NCI-H2196 (cell line): ENCODE results near the gene SORCS1.

Experiments
- DNase-seq: peaks from one replicate; lab custom pipeline; 2025; ENCODE audit not compliant: unreplicated experiment; lab: John Stamatoyannopoulos, UW

SORCS1 gene

DNA sequence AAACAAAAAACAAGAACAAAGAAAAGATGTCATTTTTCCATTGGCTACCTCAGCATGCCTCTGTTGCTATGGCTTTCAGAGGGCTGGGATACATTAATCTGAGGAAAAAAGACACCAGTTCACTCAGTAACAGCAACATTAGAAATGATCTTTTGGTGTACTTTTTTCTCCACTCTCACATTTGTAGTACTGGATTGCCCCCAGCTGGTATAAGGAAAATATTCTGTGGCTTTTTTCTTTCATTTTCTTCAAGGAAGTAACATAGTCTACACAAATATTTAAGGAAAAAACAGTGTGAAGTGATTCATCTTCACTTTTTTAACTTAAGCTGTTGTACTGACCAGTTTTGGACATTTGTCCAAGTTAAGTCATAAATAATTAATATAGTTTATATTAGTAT, 482.3 kb downstream of the SORCS1 start:
- no peak for DNase-seq

DNA sequence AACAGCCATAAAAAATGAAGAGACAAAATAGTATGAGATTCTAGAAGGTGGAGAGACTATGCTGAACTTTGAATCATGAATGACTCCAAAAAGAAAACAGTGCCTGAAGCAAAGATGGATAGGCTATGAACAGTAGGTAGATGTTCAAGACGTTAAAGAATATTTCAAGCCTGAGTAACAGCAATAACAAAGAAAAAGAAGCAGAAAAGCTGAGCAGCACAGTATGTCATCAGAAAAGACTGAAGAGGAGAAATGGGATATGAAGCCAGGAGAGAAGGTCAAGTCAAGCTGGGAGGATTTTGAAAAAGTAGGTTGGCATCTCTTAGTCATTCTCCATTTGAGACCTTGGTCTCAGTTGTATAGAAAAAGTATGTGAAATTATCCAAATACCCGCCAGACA, 484.4 kb downstream of the SORCS1 start:
- no peak for DNase-seq

- no peak for DNase-seq
These were observed 485.2 kb downstream of the SORCS1 start for GRCh38 chr10:106679314-106679713.

GRCh38 chr10:106672517-106673175, 491.9 kb downstream of the SORCS1 start:
- DNase-seq, result no peak

DNA sequence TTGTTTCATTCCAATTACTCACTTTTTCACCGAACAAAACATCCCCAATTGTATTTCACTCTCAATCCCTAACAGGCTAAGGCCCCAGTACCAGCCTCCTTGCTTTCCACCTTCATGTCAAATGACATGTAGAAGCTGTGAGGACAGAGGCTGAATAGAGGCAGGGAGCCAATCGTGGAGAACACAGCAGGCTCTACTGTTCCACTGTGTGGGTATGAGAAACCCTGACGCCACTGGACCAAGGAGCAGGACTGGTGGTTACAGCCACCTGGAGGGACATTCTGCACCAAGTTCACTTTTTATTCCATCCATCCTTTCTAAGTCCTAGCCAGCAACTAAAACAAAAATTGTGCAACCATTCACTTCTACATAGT, 502.8 kb downstream of the SORCS1 start:
- DNase-seq, result no peak

- no peak for DNase-seq
These were observed 503.3 kb downstream of the SORCS1 start for GRCh38 chr10:106661133-106661766.

DNA sequence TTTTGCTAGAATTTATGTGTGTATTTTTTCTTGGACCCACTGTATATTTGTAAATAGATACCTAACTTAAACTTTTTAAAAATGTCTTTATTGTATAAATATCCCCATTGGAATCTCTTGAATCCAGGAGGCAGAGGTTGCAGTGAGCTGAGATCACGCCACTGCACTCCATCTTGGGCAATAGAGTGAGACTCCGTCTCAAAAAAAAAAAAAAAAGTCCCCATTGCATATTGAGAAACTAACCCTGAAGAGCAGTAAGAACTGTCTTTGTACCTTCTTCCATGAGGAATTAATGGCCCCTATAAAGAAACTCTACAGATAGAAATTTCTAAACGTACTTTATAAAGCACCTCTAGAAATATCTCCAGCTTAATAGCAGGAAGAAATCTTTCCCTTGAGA, 504.0 kb downstream of the SORCS1 start:
- no peak for DNase-seq

- DNase-seq, result no peak
These were observed 508.9 kb downstream of the SORCS1 start for GRCh38 chr10:106655636-106656035.

DNA sequence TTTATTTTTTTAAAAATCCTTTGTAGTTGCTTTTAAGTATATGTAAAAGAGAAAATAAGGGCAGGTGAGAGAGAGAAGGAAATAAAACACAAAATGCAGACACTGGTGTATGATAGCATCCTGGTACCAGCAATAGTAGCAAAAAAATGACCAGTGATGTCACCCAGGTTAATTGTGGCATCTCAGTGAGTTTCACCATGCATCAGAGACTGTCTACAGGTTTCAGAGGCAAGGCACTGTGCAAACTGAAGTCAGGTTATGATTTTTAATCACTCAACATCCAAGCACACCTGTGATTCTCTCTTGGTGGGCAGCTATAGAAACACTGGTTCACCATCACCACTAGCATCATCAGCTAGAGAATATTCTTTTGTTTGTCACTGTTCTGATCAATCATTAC, 509.3 kb downstream of the SORCS1 start:
- DNase-seq, result no peak

- no peak for DNase-seq
These were observed 512.2 kb downstream of the SORCS1 start for GRCh38 chr10:106652279-106652678.

- no peak for DNase-seq
These were observed 515.7 kb downstream of the SORCS1 start for GRCh38 chr10:106648534-106649481.

GRCh38 chr10:106643473-106643872, 521.0 kb downstream of the SORCS1 start:
- no peak for DNase-seq

- DNase-seq, result no peak
These were observed 526.6 kb downstream of the SORCS1 start for GRCh38 chr10:106637873-106638272.

DNA sequence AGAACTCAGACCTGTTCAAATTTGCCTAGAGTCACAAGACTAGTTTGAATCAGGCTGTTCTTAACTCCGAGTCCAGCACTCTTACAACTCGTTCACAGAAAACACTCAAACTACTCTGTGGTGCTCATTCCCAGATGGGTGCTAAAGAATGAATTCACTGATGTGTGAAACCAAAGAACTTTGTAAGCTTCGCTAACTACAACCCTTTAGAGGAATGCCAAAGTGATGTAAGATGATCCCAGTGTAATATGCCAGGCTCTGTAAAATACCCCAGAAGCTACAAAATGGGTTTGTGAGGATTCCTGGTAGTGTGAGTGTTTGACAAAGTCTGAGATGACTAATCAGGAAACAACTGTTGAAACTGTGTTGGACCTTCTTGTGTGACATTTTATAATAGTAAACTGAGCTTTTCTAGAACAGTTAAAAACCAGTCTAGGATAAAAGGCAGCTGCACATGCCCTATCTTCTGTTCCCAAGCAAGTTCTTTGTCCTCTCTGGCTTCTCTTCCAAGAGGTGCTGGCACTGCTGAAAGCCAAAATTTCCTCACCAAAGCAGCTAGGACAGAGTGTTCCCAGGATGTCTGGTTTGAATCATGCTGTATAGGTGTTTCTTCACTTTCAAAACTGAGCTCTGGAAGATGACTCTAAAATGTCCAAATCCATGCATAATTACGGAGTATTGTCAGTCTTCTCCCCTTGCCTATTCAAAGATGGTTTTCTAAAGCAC, 527.6 kb downstream of the SORCS1 start:
- no peak for DNase-seq

- no peak for DNase-seq
These were observed 528.6 kb downstream of the SORCS1 start for GRCh38 chr10:106635947-106636346.

DNA sequence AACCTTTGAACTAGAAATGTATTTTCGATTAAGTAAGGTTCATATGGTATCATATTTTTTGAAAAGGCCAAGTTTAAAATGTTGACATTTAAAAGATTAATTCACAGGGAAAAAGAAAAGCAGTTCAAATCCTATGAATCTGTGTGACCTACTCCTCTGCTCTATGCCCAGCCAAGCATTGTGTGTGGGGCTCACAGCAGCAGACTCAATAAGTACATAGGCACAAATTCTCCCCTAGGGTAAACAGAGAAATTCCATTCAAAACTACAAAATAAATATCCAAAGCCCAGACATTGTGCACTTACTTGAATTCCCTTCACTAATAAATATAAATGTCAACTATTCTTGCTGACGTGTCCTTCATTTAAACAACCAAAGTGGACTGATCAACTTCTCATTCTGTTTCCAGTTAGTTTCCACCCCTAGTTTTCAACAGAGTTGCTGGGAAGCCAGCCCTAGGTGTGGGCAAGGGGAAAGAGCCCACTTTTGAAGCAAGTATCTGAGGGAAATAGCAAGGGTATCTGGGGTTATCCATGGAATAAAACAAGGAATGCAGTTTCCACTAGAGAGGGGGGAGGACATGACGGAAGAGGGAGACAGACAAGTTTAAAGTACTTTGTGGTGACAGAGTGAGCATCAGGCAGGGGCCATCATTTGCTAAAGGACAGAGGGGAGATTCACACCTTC, 533.3 kb downstream of the SORCS1 start:
- DNase-seq, result no peak

- DNase-seq, result no peak
These were observed 538.1 kb downstream of the SORCS1 start for GRCh38 chr10:106626371-106626770.

- no peak for DNase-seq
These were observed 538.8 kb downstream of the SORCS1 start for GRCh38 chr10:106625751-106626150.

GRCh38 chr10:106619346-106619745, 545.2 kb downstream of the SORCS1 start:
- no peak for DNase-seq

DNA sequence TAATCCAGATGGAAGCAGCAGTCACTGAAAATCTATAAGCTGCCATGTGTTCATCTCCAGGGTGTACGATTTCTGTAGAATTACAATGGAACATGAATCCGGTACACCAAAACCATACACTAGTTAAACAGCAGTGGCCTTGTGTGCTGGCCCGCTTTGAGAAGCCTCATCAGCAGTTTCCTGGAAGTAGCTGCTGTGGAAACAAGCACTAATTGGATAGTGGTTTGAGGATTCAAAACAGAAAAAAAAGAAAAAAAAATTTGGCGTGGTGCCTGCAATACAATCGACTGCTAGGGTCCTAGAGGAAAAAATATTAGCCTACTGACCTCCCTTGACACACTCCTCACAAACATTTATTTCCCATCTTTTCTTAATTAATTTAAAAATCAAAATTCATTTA, 545.9 kb downstream of the SORCS1 start:
- DNase-seq, result no peak

DNA sequence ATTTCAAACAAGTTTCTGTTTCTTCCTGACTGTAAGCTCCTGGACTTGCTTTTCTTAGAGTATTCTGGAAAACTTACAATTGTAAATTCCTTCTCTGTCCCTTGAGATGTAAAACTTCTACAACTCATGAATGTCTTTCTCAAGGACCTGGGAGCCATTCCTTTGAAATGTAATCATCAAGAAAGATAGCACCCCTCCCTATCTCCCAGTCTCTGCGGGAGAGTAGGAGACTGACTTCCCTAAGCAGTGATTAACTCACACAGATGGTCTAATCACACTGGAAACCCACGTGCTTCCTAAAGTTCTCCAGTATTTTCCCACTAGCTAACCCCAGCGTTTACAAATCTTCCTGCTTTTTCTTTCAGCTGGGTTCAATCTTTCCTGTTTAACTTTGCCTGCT, 549.4 kb downstream of the SORCS1 start:
- no peak for DNase-seq
